Measurements from ENCODE around the gene PLXNA3. TPM values are rescaled to one million over a fixed set of nuclear protein-coding genes. Genes with fewer than 3 reads are reported as not detected.

Gene PLXNA3
- total and polyA plus RNA-seq, 12 donors = 9.7 to 35.3 (median 16.7) TPM

GRCh38 chrX:154509455-154509854 is 51.4 kb downstream of the PLXNA3 start:
- intact Hi-C loops (cut with DNase I) = no loop called here
- H3K36me3 ChIP-seq = peaks cover 0 to 47% (median 0%) of the 10 kb centered on the region in 9 donors
- H3K9me3 ChIP-seq = peaks cover 0 to 7% (median 0%) of the 10 kb centered on the region in 11 donors
- no peak for ATAC-seq
- H3K27me3 ChIP-seq = no peaks in the 10 kb centered on the region
- TF ChIP-seq CTCF (IDR thresholded peaks at IDR 0.05) = no peak
- H3K4me1 ChIP-seq = peaks cover 0 to 2% (median 0%) of the 10 kb centered on the region in 9 donors
- H3K4me3 ChIP-seq = no peak overlapping the region
- no peak overlapping the region for H3K27ac ChIP-seq
- WGBS, 2 donors = 98% methylated on average over 5 of the region's 5 CpGs
- DNase-seq = no peak

- intact Hi-C loops (cut with DNase I) = loop anchor here in 1 of 10 donors (10.0 kb wide), 2 partner anchors 57 to 117 kb away; partner anchors contain the start of genes PLXNA3 and RPL10
- Histone ChIP-seq H3K36me3 (peaks cover 0 to 29% (median 0%) of the 10 kb centered on the region in 9 donors), H3K4me1 (peaks cover 0 to 16% (median 7%) of the 10 kb centered on the region in 9 donors), H3K27me3 (no peaks in the 10 kb centered on the region), H3K4me3 (no peak overlapping the region), H3K27ac (peak overlapping the region in 1 of 10 donors; percentile 36), H3K9me3 (peaks cover 0 to 11% (median 0%) of the 10 kb centered on the region in 11 donors)
- no peak for DNase-seq
- no peak for ATAC-seq
- WGBS, 2 donors = 71 to 74% methylated on average over 12 of the region's 12 CpGs
- no peak for TF ChIP-seq CTCF (IDR thresholded peaks at IDR 0.05)
Observed at GRCh38 chrX:154511761-154512160, 53.7 kb downstream of the PLXNA3 start.

GRCh38 chrX:154512879-154513553 is 54.9 kb downstream of the PLXNA3 start:
- ATAC-seq (no peak), DNase-seq (no peak)
- WGBS, 2 donors = 94 to 97% methylated on average over 15 to 16 of the region's 16 CpGs
- Histone ChIP-seq H3K27me3 (no peaks in the 10 kb centered on the region), H3K27ac (no peak overlapping the region), H3K36me3 (peaks cover 0 to 16% (median 0%) of the 10 kb centered on the region in 9 donors), H3K4me3 (no peak overlapping the region), H3K4me1 (peaks cover 0 to 27% (median 13%) of the 10 kb centered on the region in 9 donors), H3K9me3 (peaks cover 0 to 11% (median 0%) of the 10 kb centered on the region in 11 donors)
- intact Hi-C loops (cut with DNase I) = loop anchor here in 1 of 10 donors (10.0 kb wide), 2 partner anchors 58 to 118 kb away; partner anchors contain the start of genes PLXNA3 and RPL10
- no peak for TF ChIP-seq CTCF (IDR thresholded peaks at IDR 0.05)

GRCh38 chrX:154513716-154514115 is 55.6 kb downstream of the PLXNA3 start:
- no peaks in the 10 kb centered on the region for H3K27me3 ChIP-seq
- H3K4me3 ChIP-seq = no peak overlapping the region
- DNase-seq = no peak
- no peak for TF ChIP-seq CTCF (IDR thresholded peaks at IDR 0.05)
- peaks cover 0 to 10% (median 0%) of the 10 kb centered on the region in 9 donors for H3K36me3 ChIP-seq
- WGBS, 2 donors = 92 to 100% methylated on average over 2 of the region's 2 CpGs
- intact Hi-C loops (cut with DNase I) = loop anchor here in 1 of 10 donors (10.0 kb wide), 2 partner anchors 59 to 119 kb away; partner anchors contain the start of genes PLXNA3 and RPL10
- ATAC-seq = no peak
- peaks cover 0 to 27% (median 13%) of the 10 kb centered on the region in 9 donors for H3K4me1 ChIP-seq
- peaks cover 0 to 11% (median 0%) of the 10 kb centered on the region in 11 donors for H3K9me3 ChIP-seq
- no peak overlapping the region for H3K27ac ChIP-seq

All from heart right ventricle (tissue), 16 donors.